ENCODE measurements around the gene PIP.
"Not testable (repeated sequence)": the region's sequence is repeated elsewhere in the genome, so short reads cannot be mapped to it uniquely, and the experiment has no call there.

GRCh38 chr7:143108019-143108418, 23.9 kb upstream of the PIP start:
- TF ChIP-seq, protein P1, sequence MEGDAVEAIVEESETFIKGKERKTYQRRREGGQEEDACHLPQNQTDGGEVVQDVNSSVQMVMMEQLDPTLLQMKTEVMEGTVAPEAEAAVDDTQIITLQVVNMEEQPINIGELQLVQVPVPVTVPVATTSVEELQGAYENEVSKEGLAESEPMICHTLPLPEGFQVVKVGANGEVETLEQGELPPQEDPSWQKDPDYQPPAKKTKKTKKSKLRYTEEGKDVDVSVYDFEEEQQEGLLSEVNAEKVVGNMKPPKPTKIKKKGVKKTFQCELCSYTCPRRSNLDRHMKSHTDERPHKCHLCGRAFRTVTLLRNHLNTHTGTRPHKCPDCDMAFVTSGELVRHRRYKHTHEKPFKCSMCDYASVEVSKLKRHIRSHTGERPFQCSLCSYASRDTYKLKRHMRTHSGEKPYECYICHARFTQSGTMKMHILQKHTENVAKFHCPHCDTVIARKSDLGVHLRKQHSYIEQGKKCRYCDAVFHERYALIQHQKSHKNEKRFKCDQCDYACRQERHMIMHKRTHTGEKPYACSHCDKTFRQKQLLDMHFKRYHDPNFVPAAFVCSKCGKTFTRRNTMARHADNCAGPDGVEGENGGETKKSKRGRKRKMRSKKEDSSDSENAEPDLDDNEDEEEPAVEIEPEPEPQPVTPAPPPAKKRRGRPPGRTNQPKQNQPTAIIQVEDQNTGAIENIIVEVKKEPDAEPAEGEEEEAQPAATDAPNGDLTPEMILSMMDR (conservative IDR thresholded peaks at IDR 0.05) = not testable (repeated sequence)
- not testable (repeated sequence) for TF ChIP-seq ZFX (IDR thresholded peaks at IDR 0.05)

Measured in C4-2B (cell line).